Esophagus muscularis mucosa (tissue), 4 donors: ENCODE measurements around the gene BICD1.

Experiments used
- EP300 ChIP-seq: sonication (generic); formaldehyde crosslinking; IDR thresholded peaks from one replicate; pipeline ENCODE4 v1.6.1; 2017; ENCODE audit warnings: antibody characterized with exemption
- POLR2A ChIP-seq: fragments of 450-650 bp; IDR thresholded peaks from one replicate; pipeline ENCODE4 v1.6.1; 2017; ENCODE audit warnings: antibody characterized with exemption, moderate library complexity, mild to moderate bottlenecking, low read depth
- POLR2AphosphoS5 ChIP-seq, 2 donors: sonication (generic); formaldehyde crosslinking; IDR thresholded peaks; one replicate each; pipeline ENCODE4 v1.6.1; 2017; ENCODE audit warnings: antibody characterized with exemption in 2 of 2
- TF ChIP-seq, protein P1 (sequence below), 3 experiments: fragments of 200-600 bp in 2 of 3; fragments of 450-650 bp in 1 of 3; sonication (generic) in 2 of 3; IDR thresholded peaks; one replicate each; pipeline ENCODE4 v1.5.1; 2017 to 2019; ENCODE audit warnings: antibody characterized with exemption in 3 of 3, mild to moderate bottlenecking in 2 of 3, moderate library complexity in 1 of 3

DNA sequence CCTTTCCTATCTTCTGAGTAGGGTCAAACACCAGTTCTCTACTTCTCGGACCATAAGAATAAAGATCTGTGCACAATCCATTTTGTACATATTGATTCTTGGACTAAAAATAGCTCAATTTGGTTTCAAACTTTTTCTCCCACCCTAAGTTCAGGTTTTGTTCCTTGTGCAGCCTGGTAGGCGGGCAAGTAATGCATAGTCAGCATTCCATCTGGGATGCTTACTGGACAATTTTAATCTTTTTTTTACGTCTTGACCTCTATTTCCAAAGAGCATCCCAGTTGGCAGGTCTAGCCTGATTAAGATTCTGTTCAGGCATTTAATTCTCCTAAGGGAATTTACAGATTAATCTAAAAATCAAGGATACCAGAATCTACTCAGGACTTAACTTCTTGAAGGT lies 126.9 kb downstream of the BICD1 start:
- TF ChIP-seq, protein P1, sequence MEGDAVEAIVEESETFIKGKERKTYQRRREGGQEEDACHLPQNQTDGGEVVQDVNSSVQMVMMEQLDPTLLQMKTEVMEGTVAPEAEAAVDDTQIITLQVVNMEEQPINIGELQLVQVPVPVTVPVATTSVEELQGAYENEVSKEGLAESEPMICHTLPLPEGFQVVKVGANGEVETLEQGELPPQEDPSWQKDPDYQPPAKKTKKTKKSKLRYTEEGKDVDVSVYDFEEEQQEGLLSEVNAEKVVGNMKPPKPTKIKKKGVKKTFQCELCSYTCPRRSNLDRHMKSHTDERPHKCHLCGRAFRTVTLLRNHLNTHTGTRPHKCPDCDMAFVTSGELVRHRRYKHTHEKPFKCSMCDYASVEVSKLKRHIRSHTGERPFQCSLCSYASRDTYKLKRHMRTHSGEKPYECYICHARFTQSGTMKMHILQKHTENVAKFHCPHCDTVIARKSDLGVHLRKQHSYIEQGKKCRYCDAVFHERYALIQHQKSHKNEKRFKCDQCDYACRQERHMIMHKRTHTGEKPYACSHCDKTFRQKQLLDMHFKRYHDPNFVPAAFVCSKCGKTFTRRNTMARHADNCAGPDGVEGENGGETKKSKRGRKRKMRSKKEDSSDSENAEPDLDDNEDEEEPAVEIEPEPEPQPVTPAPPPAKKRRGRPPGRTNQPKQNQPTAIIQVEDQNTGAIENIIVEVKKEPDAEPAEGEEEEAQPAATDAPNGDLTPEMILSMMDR (IDR thresholded peaks at IDR 0.05): no peak
- TF ChIP-seq EP300: no peak
- no peak for TF ChIP-seq POLR2A
- no peak for TF ChIP-seq POLR2AphosphoS5 (IDR thresholded peaks at IDR 0.05)
